Measurements from ENCODE around the gene COPE. TPM values are rescaled to one million over a fixed set of nuclear protein-coding genes. Genes with fewer than 3 reads are reported as not detected.

Gene COPE
- total RNA-seq, 1 donor from 2014 or later: 221 TPM

- Mint-ChIP-seq H3K36me3 (ENCODE audit: low read depth) (no peaks in the 10 kb centered on the region), H3K27ac (no peak overlapping the region), H3K4me3 (no peak overlapping the region), H3K27me3 (ENCODE audit: insufficient read depth) (peaks cover 5% of the 10 kb centered on the region), H3K4me1 (ENCODE audit: low read depth) (no peaks in the 10 kb centered on the region), H3K9me3 (no peaks in the 10 kb centered on the region)
- intact Hi-C loops (cut with micrococcal nuclease): no loop called here
- DNase-seq (ENCODE audit: low spot score): no peak
These were observed 29.0 kb downstream of the COPE start for GRCh38 chr19:18889949-18890745.

- no peaks in the 10 kb centered on the region for H3K9me3 Mint-ChIP-seq
- intact Hi-C loops (cut with micrococcal nuclease): no loop called here
- H3K4me1 Mint-ChIP-seq (ENCODE audit: low read depth): no peaks in the 10 kb centered on the region
- no peaks in the 10 kb centered on the region for H3K27me3 Mint-ChIP-seq (ENCODE audit: insufficient read depth)
- DNase-seq (ENCODE audit: low spot score): no peak
- no peak overlapping the region for H3K4me3 Mint-ChIP-seq
- no peaks in the 10 kb centered on the region for H3K36me3 Mint-ChIP-seq (ENCODE audit: low read depth)
- no peak overlapping the region for H3K27ac Mint-ChIP-seq
These were observed 32.2 kb downstream of the COPE start for GRCh38 chr19:18886972-18887371.

GRCh38 chr19:18883526-18884304 is 35.5 kb downstream of the COPE start:
- no peaks in the 10 kb centered on the region for H3K27me3 Mint-ChIP-seq (ENCODE audit: insufficient read depth)
- no peak overlapping the region for H3K4me3 Mint-ChIP-seq
- DNase-seq (ENCODE audit: low spot score): no peak
- no peaks in the 10 kb centered on the region for H3K9me3 Mint-ChIP-seq
- H3K4me1 Mint-ChIP-seq (ENCODE audit: low read depth): no peaks in the 10 kb centered on the region
- H3K36me3 Mint-ChIP-seq (ENCODE audit: low read depth): no peaks in the 10 kb centered on the region
- no peak overlapping the region for H3K27ac Mint-ChIP-seq
- intact Hi-C loops (cut with micrococcal nuclease): no loop called here

DNA sequence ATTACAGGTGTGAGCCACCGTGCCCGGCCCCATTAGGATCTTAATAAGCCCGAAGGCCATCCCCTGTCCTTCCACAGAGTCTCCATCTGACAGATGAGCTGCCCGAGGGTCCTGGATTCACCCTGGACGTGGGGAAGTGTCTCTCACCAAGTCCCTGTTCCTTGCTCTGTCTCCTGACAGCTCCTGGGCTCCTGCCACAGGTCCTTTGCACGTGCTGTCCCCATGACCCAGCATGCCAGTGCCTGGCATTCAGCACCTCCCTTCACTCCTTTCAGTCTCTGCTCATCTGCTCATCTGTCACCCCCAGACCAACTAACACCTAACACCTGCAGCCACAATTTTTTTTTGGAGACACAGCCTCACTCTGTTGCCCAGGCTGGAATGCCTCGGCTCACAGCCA is 37.7 kb downstream of the COPE start:
- intact Hi-C loops (cut with micrococcal nuclease): no loop called here
- no peak overlapping the region for H3K27ac Mint-ChIP-seq
- no peak for DNase-seq (ENCODE audit: low spot score)

DNA sequence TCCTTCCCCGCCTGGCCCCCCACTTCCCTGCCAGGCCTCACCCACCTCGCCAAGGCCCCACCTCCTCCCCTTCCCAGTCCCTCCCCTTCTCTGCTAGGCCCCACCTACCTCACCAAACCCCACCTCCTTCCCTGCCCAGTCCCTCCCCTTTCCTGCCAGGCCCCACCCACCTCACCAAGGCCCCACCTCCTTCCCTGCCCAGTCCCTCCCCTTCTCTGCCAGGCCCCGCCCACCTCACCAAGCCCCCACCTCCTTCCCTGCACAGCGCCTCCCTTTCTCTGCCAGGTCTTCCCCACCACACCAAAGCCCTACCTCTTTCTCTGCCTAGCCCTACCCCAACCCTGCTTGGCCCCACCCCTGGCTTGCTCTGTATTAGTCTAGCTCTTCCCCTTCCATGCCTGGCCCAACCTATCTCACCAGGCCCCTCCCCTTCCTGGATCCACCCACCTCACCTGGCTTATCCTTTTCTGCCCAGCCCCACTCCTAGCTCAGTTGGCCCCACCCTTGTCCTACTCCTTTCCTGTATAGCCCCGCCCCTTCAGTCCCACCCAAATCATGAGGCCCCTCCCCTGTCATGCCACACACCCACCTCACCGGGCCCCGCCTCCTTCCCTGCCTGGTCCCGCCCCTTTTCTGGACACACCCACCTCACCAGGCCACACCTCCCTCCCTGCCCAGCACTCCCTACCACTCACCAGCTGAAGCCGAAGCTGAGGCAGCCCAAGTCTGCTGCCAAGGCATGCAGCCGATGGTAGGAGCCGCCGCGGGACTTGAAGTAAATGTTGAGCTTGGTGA is 39.4 kb downstream of the COPE start:
- H3K9me3 Mint-ChIP-seq: no peaks in the 10 kb centered on the region
- no peak overlapping the region for H3K4me3 Mint-ChIP-seq
- H3K4me1 Mint-ChIP-seq (ENCODE audit: low read depth): no peaks in the 10 kb centered on the region
- H3K36me3 Mint-ChIP-seq (ENCODE audit: low read depth): no peaks in the 10 kb centered on the region
- H3K27me3 Mint-ChIP-seq (ENCODE audit: insufficient read depth): no peaks in the 10 kb centered on the region
- peak; percentile 5 for DNase-seq (ENCODE audit: low spot score)
- intact Hi-C loops (cut with micrococcal nuclease): loop anchor here (1.0 kb wide), 1 partner anchor 53 kb away; no protein-coding TSS in a partner anchor
- H3K27ac Mint-ChIP-seq: no peak overlapping the region

More for the DNA sequence above, 37.7 kb downstream of the COPE start:
- H3K36me3 Mint-ChIP-seq (ENCODE audit: low read depth): no peaks in the 10 kb centered on the region
- H3K27me3 Mint-ChIP-seq (ENCODE audit: insufficient read depth): no peaks in the 10 kb centered on the region
- no peaks in the 10 kb centered on the region for H3K9me3 Mint-ChIP-seq
- H3K4me1 Mint-ChIP-seq (ENCODE audit: low read depth): no peaks in the 10 kb centered on the region
- H3K4me3 Mint-ChIP-seq: no peak overlapping the region

- intact Hi-C loops (cut with micrococcal nuclease): loop anchor here (1.0 kb wide), 1 partner anchor 53 kb away; no protein-coding TSS in a partner anchor
- DNase-seq (ENCODE audit: low spot score): no peak
These were observed 40.2 kb downstream of the COPE start for GRCh38 chr19:18878858-18879578.

DNA sequence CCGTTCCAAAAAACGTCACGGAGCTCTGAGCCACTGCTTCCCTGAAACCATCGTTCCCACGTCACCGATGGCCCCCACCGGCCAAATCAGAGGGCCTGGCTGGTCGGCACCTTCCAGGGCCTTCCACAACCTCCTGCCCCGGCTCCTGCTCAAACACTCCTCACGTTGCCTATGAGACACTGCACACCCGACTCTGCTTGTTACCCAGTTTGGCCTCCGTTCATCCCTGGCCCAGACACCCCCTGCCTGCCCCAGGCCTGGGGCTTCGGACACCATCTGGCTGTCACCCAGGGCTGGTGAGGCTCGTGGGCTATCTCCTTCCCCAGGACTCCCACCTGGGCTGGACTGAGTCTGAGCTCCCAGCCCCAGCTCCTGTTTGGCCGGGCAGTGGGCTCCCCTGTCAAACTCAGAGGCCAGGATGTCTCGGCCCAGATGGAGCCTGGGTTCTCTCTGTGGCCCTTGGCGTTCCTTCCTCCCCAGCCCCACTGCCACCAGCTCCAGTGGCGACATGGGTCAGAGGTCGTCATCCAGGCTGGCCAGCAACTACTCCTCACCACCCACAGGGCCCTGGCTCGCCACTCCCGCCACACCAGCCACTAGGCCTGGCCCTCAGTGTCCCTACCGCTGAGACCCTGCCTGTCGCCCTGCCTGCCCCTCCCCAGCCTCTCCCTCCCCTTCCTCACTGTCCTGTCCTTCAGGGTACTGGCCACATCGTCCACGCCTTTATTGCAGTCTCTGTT is 41.0 kb downstream of the COPE start:
- no peaks in the 10 kb centered on the region for H3K4me1 Mint-ChIP-seq (ENCODE audit: low read depth)
- no peaks in the 10 kb centered on the region for H3K27me3 Mint-ChIP-seq (ENCODE audit: insufficient read depth)
- H3K4me3 Mint-ChIP-seq: no peak overlapping the region
- no peak overlapping the region for H3K27ac Mint-ChIP-seq
- intact Hi-C loops (cut with micrococcal nuclease): no loop called here
- no peaks in the 10 kb centered on the region for H3K36me3 Mint-ChIP-seq (ENCODE audit: low read depth)
- H3K9me3 Mint-ChIP-seq: no peaks in the 10 kb centered on the region
- DNase-seq (ENCODE audit: low spot score): no peak

More at GRCh38 chr19:18878858-18879578, 40.2 kb downstream of the COPE start:
- no peaks in the 10 kb centered on the region for H3K4me1 Mint-ChIP-seq (ENCODE audit: low read depth)
- no peaks in the 10 kb centered on the region for H3K36me3 Mint-ChIP-seq (ENCODE audit: low read depth)
- H3K9me3 Mint-ChIP-seq: no peaks in the 10 kb centered on the region
- no peak overlapping the region for H3K27ac Mint-ChIP-seq
- no peak overlapping the region for H3K4me3 Mint-ChIP-seq
- no peaks in the 10 kb centered on the region for H3K27me3 Mint-ChIP-seq (ENCODE audit: insufficient read depth)

DNA sequence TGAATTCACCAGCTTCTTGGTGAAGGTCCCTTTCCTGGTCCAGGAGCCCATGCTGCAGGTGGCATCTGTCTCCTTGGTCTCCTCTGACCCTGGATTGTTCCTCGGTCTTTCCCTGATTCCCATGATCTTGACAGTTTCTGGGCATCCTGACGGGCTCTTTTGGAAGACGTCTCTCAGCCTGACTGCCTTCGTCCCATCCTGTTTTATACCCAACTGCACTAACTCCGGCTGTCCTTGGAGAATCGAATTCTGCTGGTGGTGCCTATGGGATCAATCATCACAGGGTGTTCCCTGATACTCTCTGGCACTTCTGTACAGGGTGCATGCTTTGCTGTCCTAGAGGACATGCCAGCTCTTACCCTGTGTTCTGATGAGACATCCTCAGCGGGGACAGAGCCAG is 42.3 kb downstream of the COPE start:
- H3K27ac Mint-ChIP-seq: no peak overlapping the region
- H3K9me3 Mint-ChIP-seq: no peaks in the 10 kb centered on the region
- no peak overlapping the region for H3K4me3 Mint-ChIP-seq
- no peaks in the 10 kb centered on the region for H3K36me3 Mint-ChIP-seq (ENCODE audit: low read depth)
- H3K4me1 Mint-ChIP-seq (ENCODE audit: low read depth): peaks cover under 1% of the 10 kb centered on the region
- DNase-seq (ENCODE audit: low spot score): no peak
- intact Hi-C loops (cut with micrococcal nuclease): no loop called here
- H3K27me3 Mint-ChIP-seq (ENCODE audit: insufficient read depth): no peaks in the 10 kb centered on the region

- H3K27me3 Mint-ChIP-seq (ENCODE audit: insufficient read depth): peaks cover 3% of the 10 kb centered on the region
- no peak for DNase-seq (ENCODE audit: low spot score)
- H3K4me1 Mint-ChIP-seq (ENCODE audit: low read depth): peaks cover 5% of the 10 kb centered on the region
- H3K36me3 Mint-ChIP-seq (ENCODE audit: low read depth): no peaks in the 10 kb centered on the region
- no peak overlapping the region for H3K27ac Mint-ChIP-seq
- H3K9me3 Mint-ChIP-seq: no peaks in the 10 kb centered on the region
- intact Hi-C loops (cut with micrococcal nuclease): no loop called here
- H3K4me3 Mint-ChIP-seq: no peak overlapping the region
These were observed 43.5 kb downstream of the COPE start for GRCh38 chr19:18875726-18876125.

DNA sequence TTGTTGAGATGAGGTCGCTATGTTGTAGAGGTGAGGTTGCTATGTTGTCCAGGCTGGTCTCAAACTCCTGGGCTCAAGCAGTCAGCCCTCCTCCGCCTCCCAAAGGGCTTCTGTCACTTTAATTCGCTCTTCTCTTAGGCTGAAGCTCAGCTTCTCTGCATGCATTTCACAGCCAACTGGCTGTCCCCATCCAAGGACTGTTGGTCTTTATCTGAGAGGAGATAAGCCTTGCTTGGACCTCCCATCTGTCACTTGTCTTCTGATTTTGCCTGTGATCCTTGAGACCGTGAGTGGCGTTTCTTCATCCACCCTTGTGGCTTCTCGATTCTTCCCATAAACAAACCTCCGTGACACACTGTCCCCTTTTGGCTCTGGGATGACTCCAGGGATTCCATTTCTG is 47.6 kb downstream of the COPE start:
- no peak overlapping the region for H3K4me3 Mint-ChIP-seq
- H3K9me3 Mint-ChIP-seq: no peaks in the 10 kb centered on the region
- H3K36me3 Mint-ChIP-seq (ENCODE audit: low read depth): peaks cover 10% of the 10 kb centered on the region
- intact Hi-C loops (cut with micrococcal nuclease): no loop called here
- H3K4me1 Mint-ChIP-seq (ENCODE audit: low read depth): peaks cover 5% of the 10 kb centered on the region
- H3K27ac Mint-ChIP-seq: no peak overlapping the region
- no peak for DNase-seq (ENCODE audit: low spot score)
- peaks cover 3% of the 10 kb centered on the region for H3K27me3 Mint-ChIP-seq (ENCODE audit: insufficient read depth)

GRCh38 chr19:18870531-18871172 is 48.5 kb downstream of the COPE start:
- peaks cover 13% of the 10 kb centered on the region for H3K36me3 Mint-ChIP-seq (ENCODE audit: low read depth)
- H3K27me3 Mint-ChIP-seq (ENCODE audit: insufficient read depth): peaks cover 3% of the 10 kb centered on the region
- no peak overlapping the region for H3K4me3 Mint-ChIP-seq
- intact Hi-C loops (cut with micrococcal nuclease): no loop called here
- H3K4me1 Mint-ChIP-seq (ENCODE audit: low read depth): peaks cover 5% of the 10 kb centered on the region
- no peak for DNase-seq (ENCODE audit: low spot score)
- H3K27ac Mint-ChIP-seq: no peak overlapping the region
- no peaks in the 10 kb centered on the region for H3K9me3 Mint-ChIP-seq

Data from activated T-helper 1 cell treated with anti-CD3 and anti-CD28 coated beads, Interleukin-12 subunit alpha, Interleukin-12 subunit beta, Interleukin-2, Interleukin-4 antibody, amounts not matched to agents 30 ng/mL and 10 ng/mL and 1 ng/mL, durations not matched to agents 14 hours and 24 hours and 36 hours (primary cell).